NT2/D1 (cell line): ENCODE measurements around the gene TOPBP1.

ENCODE experiments used
- SUZ12 ChIP-seq: IDR thresholded peaks from 2 replicates; pipeline ENCODE4 v1.6.1; 2011; ENCODE audit not compliant: insufficient read length, insufficient read depth; ENCODE audit errors: extremely low read depth
- YY1 ChIP-seq: IDR thresholded peaks from 2 replicates; pipeline ENCODE4 v1.6.1; 2011; ENCODE audit not compliant: insufficient read length, insufficient read depth

GRCh38 chr3:133633439-133633838 lies 28.3 kb downstream of the TOPBP1 start:
- TF ChIP-seq SUZ12 (no peak), YY1 (no peak)
